Peyer's patch (tissue), 4 donors: Measurements from ENCODE around the gene TOMM20.

Source experiments
- POLR2A ChIP-seq, 2 donors: fragments of 450-650 bp; IDR thresholded peaks; one replicate each; pipeline ENCODE4 v1.5.1; 2017; ENCODE audit warnings: antibody characterized with exemption in 2 of 2, mild to moderate bottlenecking in 2 of 2, moderate library complexity in 2 of 2
- TF ChIP-seq, protein P1 (sequence below), 6 experiments: fragments of 450-650 bp in 4 of 6; fragments of 200-600 bp in 2 of 6; sonication (generic) in 1 of 6; IDR thresholded peaks; one replicate each; pipeline ENCODE4 v1.5.1; 2017 to 2019; ENCODE audit warnings: antibody characterized with exemption in 6 of 6, mild to moderate bottlenecking in 3 of 6, moderate library complexity in 1 of 6

DNA sequence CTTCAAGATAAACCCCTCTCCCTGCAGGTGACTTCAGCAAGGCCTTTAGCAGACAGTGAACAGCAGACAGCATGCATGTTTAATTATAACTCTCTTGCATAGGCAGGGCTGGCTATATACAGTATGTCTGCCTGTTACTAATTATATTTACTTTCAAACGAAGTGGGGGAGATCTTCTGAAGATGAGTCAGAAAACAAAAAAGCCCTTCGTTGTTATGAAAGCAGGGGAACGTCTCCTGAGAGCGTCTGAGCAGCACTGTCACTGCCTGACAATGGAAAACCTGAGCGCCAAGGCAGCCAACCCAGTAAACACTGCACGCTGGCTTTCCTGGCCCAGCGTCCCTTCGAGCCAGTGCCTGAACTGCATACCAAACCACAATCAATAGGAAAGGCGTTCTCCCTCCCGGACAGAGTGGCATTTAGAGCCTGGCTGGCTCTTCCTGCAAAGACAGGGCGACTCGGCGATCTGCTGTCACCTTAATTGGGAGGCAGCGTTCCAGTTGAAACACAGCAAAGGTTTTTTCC lies 54.1 kb downstream of the TOMM20 start:
- TF ChIP-seq, protein P1, sequence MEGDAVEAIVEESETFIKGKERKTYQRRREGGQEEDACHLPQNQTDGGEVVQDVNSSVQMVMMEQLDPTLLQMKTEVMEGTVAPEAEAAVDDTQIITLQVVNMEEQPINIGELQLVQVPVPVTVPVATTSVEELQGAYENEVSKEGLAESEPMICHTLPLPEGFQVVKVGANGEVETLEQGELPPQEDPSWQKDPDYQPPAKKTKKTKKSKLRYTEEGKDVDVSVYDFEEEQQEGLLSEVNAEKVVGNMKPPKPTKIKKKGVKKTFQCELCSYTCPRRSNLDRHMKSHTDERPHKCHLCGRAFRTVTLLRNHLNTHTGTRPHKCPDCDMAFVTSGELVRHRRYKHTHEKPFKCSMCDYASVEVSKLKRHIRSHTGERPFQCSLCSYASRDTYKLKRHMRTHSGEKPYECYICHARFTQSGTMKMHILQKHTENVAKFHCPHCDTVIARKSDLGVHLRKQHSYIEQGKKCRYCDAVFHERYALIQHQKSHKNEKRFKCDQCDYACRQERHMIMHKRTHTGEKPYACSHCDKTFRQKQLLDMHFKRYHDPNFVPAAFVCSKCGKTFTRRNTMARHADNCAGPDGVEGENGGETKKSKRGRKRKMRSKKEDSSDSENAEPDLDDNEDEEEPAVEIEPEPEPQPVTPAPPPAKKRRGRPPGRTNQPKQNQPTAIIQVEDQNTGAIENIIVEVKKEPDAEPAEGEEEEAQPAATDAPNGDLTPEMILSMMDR (IDR thresholded peaks at IDR 0.05): no peak
- no peak for TF ChIP-seq POLR2A (IDR thresholded peaks at IDR 0.05)
